Right cardiac atrium (tissue), 5 donors: ENCODE measurements around the gene GLB1L2. TPM values are rescaled to one million over a fixed set of nuclear protein-coding genes. Genes with fewer than 3 reads are reported as not detected.

ENCODE experiments used
- ATAC-seq, 2 donors: fragments of 200-7000 bp; cut with Tn5 transposase; one replicate each; pipeline versions ENCODE4 v1.8.0 to v1.9.1; 2020; ENCODE audit warnings: moderate library complexity in 2 of 2, mild to moderate bottlenecking in 1 of 2
- DNase-seq, 3 donors: peaks; one replicate each; pipeline ENCODE4 v3.0.0-alpha.2; 2020
- H3K27ac ChIP-seq: one replicate; pipeline ENCODE4 v1.5.1; 2013; ENCODE audit warnings: mild to moderate bottlenecking, low read length, control low read depth, moderate library complexity
- H3K27me3 ChIP-seq: one replicate; pipeline ENCODE4 v1.6.1; 2013; ENCODE audit not compliant: control insufficient read depth, insufficient read depth
- H3K4me1 ChIP-seq: one replicate; pipeline ENCODE4 v1.6.1; 2013; ENCODE audit warnings: low read length; ENCODE audit not compliant: control insufficient read depth, insufficient read depth
- H3K4me3 ChIP-seq: one replicate; pipeline ENCODE4 v1.5.1; 2013; ENCODE audit warnings: low read length, control low read depth
- H3K9me3 ChIP-seq: one replicate; pipeline ENCODE4 v1.6.1; 2013; ENCODE audit warnings: low read length; ENCODE audit not compliant: control insufficient read depth
- WGBS: extraction: QIAGEN DNeasy Blood & Tissue Kit; methylation state at CpG from one replicate; pipeline ENCODE4 v1.1.7; 2013; 5-methylcytosine and 5-hydroxymethylcytosine counted together
- intact Hi-C, 4 donors: fragments of 100-400 bp; cut with DNase I; formaldehyde crosslinking; loops; one replicate each; pipeline versions ENCODE4 v1.11.0 to v1.14.0; 2022 to 2023
- polyA plus RNA-seq: library from polyadenylated mRNA; stranded (reverse); fragments of 200-250 nt; gene quantifications from one replicate; pipeline ENCODE4 v1.2.3, GENCODE V29; 2013
- total RNA-seq, 4 donors: library from RNA; stranded (reverse); fragmentation: NEBNext Ultra II Directional; extraction: Animal tissue kit (Norgen Biotek cat#: 25700); gene quantifications; one replicate each; pipeline ENCODE4 v1.2.1, GENCODE V29; 2021
- donor health status: healthy with polysubstance abuse.
- donor health status: DM: no; HTN: yes; CAD: no.
- donor health status: DM: no; HTN: no; CAD: no.
- donor health status: DM: no; HTN: yes; CAD: no; lungs with severe emphysema.
- donor health status: DM: yes; HTN: yes; CAD: no.

Gene GLB1L2
- total and polyA plus RNA-seq, 5 donors = 0.61 to 1.6 (median 0.97) TPM

DNA sequence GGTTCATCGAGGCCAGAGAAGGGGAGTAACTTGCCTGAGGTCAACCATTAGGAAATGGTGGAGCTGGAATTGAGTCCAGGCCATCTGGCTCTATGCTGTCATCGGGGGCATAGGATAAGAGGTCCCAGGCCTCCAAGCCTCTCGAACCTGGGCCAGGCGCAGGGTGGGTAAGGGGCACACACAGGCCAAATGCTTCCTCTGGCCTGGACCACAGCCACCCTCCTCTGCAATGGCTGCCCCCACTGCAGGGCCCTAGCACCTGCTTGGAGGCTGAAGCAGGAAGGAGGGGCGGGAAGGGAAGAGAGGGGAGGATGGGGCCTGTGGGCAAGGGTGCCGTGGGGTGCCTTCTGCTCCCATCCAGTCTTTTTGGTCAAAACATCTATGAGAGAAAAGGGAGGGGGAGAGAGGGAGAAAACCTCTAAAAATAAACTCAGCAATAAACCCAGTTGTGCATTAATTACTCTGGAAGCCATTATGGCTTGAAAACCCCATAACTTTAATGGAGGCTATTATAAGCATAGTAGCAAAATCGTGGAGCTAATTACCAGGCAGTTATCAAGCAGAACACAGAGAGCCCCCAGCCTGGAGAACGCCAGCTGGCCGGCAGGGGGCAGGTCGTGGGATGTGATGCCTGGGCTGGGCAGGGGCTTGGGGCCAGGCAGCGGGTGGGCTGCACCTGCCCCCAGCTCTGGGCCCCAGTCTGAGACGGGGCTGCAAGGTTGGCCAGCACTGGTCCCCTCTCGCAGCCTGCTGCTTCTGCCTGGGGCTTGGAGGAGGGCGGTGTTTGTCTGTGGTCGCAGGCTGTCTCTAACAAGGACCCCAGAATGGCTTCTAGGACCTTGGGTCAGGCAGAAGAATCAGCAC, 59.1 kb downstream of the GLB1L2 start:
- ATAC-seq (no peak), DNase-seq (no peak)
- 76% methylated on average over 15 of the region's 15 CpGs for WGBS

DNA sequence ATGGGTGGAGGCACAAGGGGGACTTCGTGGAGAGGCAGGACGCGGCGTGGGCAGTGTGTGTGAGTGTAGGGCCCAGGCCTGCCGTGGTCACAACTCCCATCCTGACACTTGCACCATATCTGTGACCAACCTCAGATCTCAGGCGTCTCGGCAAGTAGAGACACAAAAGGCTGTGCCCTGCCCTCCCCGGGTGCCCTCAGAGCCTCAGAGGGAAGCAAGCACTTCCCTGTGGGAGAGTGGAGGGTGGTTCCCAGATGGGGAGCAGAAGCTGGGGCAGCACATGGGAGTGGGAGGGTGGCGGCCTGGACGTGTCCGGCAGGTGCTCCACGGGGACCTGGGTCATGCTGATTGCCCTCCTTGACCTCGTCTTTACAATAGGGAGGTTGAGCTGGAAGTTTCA, 59.9 kb downstream of the GLB1L2 start:
- Histone ChIP-seq H3K4me1 (no peaks in the 10 kb centered on the region), H3K27me3 (no peaks in the 10 kb centered on the region), H3K27ac (no peak overlapping the region), H3K9me3 (no peaks in the 10 kb centered on the region), H3K4me3 (no peak overlapping the region)
- intact Hi-C loops = no loop called here
- ATAC-seq (no peak), DNase-seq (no peak)
- 82% methylated on average over 13 of the region's 13 CpGs for WGBS

More for the DNA sequence above, 59.1 kb downstream of the GLB1L2 start:
- intact Hi-C loops = no loop called here
- no peak overlapping the region for H3K27ac ChIP-seq
- no peaks in the 10 kb centered on the region for H3K27me3 ChIP-seq
- no peak overlapping the region for H3K4me3 ChIP-seq
- H3K4me1 ChIP-seq = no peaks in the 10 kb centered on the region
- H3K9me3 ChIP-seq = no peaks in the 10 kb centered on the region

DNA sequence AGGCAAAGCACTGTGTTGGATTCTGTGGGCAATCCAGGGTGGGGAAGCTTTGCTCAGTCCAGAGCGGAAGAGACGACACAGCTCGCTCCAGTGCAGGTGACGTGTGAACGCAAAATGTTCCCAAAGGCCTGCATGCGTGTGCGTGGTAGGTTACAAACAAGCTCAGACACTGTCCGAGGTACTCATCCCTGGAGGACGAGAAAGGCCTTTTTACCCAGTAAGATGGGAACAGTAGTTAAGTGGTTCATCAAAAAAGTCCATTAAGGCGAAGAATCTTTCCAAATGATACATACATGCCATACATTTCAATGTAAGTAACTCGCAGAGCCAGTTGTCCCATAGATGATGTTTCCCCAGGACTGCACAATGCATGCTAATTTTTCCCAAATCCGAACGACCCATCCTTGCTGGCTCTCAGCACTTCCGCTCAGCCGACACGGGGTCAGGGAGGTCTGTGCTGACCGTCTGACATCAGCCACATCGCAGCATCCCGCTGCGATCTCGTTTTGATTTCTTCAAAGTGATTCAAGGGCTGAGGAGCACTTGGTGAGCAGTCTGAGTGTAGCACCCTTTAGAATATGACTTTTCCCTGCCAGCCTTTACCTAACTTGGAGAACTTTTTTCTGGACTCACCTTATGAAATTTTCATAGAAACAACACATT, 61.3 kb downstream of the GLB1L2 start:
- H3K4me3 ChIP-seq = no peak overlapping the region
- DNase-seq = no peak
- intact Hi-C loops = no loop called here
- ATAC-seq = no peak
- H3K27me3 ChIP-seq = no peaks in the 10 kb centered on the region
- H3K27ac ChIP-seq = no peak overlapping the region
- WGBS = 79% methylated on average over 21 of the region's 21 CpGs
- H3K9me3 ChIP-seq = no peaks in the 10 kb centered on the region
- H3K4me1 ChIP-seq = no peaks in the 10 kb centered on the region

DNA sequence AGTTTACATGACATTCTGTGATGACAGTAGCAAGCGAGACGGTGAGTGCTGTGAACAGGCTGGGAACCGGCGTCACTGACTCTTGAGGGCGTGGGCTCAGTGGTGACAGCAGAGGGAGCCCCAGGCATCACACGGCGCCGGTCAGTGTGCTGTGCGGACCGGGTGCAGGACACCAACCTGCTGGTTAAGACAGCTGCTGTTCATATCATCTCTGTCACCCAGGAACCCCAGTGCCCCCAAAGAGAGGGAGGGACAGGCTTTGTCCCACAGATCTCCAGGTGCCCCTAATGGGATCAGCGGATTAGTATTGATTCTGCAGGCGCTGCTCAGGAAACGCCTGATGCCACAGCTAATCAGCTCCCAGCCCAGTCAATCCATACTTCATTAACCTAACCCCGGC, 61.9 kb downstream of the GLB1L2 start:
- Histone ChIP-seq H3K9me3 (no peaks in the 10 kb centered on the region), H3K4me3 (no peak overlapping the region), H3K4me1 (no peaks in the 10 kb centered on the region), H3K27me3 (no peaks in the 10 kb centered on the region), H3K27ac (no peak overlapping the region)
- no peak for ATAC-seq
- no peak for DNase-seq
- WGBS = 32% methylated on average over 14 of the region's 14 CpGs
- intact Hi-C loops = no loop called here

DNA sequence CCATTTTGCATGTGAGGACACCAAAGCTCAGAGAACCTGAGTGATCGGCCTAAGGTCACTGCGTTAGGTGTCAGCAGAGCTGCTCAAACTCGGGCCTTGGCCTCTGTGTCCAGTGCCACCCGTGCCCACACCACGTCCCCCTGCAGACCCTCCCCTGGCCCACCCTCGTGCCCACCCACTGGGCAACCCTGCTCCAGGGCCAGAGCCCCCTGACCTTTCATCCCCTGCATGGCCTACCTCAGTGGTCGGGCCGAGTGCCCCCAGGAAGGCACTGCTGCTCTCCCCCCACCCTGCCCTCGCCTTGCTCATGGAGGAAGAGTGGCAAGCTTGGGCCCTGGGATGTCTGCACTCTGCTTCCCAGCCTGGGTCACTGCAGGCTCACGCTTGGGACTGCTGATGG, 62.5 kb downstream of the GLB1L2 start:
- intact Hi-C loops = no loop called here
- no peaks in the 10 kb centered on the region for H3K27me3 ChIP-seq
- no peak for DNase-seq

DNA sequence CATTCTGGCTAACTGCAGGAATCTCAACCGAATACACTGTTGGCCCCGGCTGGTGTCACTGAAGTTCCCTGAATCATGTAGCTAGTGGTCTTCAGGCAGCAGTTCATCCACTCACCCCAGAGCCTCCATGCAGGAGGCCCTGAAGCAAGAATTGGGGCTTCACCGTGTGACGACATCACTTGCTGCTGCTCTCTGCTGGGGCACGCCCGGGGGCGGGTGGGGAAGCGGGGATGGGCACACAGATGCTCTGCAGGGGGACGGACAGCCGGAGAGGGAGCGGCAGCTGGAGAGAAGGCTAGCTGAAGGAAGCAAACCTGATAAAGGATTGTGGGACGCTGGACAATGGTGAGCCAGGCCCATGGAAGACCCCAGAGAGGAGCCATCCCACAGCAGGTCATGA, 63.2 kb downstream of the GLB1L2 start:
- ATAC-seq = no peak
- intact Hi-C loops = no loop called here
- Histone ChIP-seq H3K4me3 (no peak overlapping the region), H3K4me1 (no peaks in the 10 kb centered on the region), H3K27ac (no peak overlapping the region), H3K27me3 (no peaks in the 10 kb centered on the region), H3K9me3 (no peaks in the 10 kb centered on the region)
- WGBS = 83% methylated on average over 12 of the region's 12 CpGs
- DNase-seq = no peak

More for the DNA sequence above, 62.5 kb downstream of the GLB1L2 start:
- no peaks in the 10 kb centered on the region for H3K4me1 ChIP-seq
- no peak for ATAC-seq
- WGBS = 78% methylated on average over 10 of the region's 10 CpGs
- no peaks in the 10 kb centered on the region for H3K9me3 ChIP-seq
- H3K27ac ChIP-seq = no peak overlapping the region
- H3K4me3 ChIP-seq = no peak overlapping the region

DNA sequence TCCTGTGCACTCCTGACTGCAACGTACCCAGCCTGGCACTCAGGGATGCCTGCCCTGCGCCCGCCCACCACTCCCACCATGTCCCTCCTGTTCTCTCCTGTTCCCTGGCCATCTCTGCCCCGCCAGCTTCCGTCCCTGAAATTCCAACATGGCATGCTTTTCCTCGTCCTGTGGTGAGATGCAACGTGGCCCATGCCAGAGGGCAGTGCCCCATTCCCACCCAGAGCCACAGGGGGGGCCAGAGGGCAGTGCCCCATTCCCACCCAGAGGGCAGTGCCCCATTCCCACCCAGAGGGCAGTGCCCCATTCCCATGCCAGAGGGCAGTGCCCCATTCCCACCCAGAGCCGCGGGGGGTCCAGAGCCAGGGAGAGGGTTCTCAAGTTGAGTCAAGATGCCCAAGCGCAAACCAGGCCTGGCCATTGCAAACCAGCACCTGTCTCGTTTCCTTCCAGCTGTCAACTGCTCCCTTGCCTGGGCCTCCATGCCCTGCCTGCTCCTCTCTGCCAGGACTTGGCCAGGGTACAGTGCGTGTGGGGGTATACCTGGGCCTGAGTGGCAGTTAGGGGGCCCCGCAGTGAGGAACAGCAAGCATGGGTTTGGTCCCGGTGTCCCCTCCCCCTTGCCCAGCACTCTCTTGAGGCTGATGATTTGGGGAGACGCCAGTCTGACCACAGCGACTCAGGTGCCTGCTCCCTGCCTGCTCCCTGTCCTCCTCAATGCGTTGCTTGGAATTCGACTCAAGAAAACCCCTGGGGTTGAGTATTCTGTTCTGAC, 65.7 kb downstream of the GLB1L2 start:
- WGBS = 85% methylated on average over 18 of the region's 18 CpGs
- Histone ChIP-seq H3K4me1 (no peaks in the 10 kb centered on the region), H3K9me3 (no peaks in the 10 kb centered on the region), H3K4me3 (no peak overlapping the region), H3K27me3 (no peaks in the 10 kb centered on the region), H3K27ac (no peak overlapping the region)
- ATAC-seq (no peak), DNase-seq (no peak)
- intact Hi-C loops = no loop called here

DNA sequence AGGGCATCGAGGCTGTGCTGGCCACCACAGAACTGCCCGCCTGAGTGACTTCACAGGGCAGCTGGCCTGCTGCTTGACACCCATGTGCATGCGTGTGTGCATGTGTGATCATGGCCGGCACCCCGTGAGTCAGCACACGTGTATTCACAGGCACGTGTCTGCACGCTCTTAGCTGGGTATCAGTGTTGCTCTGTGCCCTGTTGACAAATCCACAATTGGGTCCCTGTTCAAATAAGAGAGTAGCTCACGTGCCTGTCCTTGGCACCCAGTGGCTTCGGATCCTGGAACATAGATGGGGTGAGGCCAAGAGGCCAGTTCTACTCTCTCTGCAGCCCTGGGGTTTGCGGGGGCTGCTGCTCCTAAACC, 66.3 kb downstream of the GLB1L2 start:
- no peaks in the 10 kb centered on the region for H3K27me3 ChIP-seq
- DNase-seq (no peak), ATAC-seq (no peak)
- no peaks in the 10 kb centered on the region for H3K4me1 ChIP-seq
- no peaks in the 10 kb centered on the region for H3K9me3 ChIP-seq
- intact Hi-C loops = no loop called here
- no peak overlapping the region for H3K27ac ChIP-seq
- no peak overlapping the region for H3K4me3 ChIP-seq
- 86% methylated on average over 11 of the region's 11 CpGs for WGBS

DNA sequence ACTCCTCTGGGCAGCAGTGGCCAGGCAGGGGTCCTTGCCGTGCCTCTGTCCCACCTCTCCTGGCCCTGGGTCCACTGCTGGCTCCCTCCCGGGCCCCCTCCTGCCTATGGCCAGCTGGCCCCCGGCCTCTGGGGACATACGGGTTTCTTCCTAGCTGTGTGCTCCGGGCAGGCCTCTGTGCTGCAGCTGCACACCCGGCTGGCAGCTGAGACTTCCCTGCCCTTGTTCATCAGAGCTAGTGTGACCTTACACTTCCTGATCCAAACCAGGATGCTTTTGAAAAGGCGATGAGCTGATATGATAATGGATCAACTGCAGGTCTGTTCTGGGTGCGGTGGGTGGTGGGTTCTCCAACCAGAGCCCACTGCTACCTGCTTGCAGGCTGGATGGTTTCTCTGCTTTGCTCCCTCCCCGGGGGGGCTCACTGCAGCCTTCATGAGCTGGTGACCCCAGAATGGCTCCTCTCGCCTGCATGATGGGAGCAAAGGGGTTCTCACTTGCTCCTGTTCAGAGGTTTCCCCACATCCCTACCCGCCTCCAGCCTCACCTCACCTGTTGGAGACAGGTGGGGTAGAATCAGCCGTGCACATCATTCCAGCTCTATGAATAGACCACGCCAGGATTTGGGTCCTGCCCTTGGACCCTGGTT, 67.0 kb downstream of the GLB1L2 start:
- WGBS = 59% methylated on average over 13 of the region's 13 CpGs
- Histone ChIP-seq H3K27me3 (no peaks in the 10 kb centered on the region), H3K4me1 (no peaks in the 10 kb centered on the region)

DNA sequence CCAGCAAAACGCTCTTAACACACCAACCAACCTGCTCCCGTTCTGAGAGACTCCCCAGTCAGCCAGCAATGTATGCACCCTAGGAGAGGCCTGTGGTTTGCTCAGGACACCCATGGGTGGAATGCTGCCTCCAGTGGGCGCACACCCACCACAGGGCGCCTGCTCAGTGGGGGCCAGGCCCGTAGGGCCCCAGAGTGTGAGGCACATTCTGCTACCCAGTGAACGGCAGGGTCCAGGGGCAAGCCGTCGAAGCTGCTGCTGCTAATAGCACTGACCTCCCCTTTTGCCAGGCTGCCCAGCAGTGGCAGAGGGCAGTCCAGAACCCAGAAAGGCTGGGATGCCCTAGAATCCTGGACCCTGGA, 67.5 kb downstream of the GLB1L2 start:
- Histone ChIP-seq H3K9me3 (no peaks in the 10 kb centered on the region), H3K4me3 (no peak overlapping the region), H3K27ac (no peak overlapping the region), H3K27me3 (no peaks in the 10 kb centered on the region), H3K4me1 (no peaks in the 10 kb centered on the region)
- no peak for ATAC-seq
- WGBS = 84% methylated on average over 8 of the region's 8 CpGs
- DNase-seq = no peak
- intact Hi-C loops = no loop called here

More for the DNA sequence above, 67.0 kb downstream of the GLB1L2 start:
- intact Hi-C loops = no loop called here
- ATAC-seq (no peak), DNase-seq (no peak)
- no peaks in the 10 kb centered on the region for H3K9me3 ChIP-seq
- no peak overlapping the region for H3K27ac ChIP-seq
- no peak overlapping the region for H3K4me3 ChIP-seq

DNA sequence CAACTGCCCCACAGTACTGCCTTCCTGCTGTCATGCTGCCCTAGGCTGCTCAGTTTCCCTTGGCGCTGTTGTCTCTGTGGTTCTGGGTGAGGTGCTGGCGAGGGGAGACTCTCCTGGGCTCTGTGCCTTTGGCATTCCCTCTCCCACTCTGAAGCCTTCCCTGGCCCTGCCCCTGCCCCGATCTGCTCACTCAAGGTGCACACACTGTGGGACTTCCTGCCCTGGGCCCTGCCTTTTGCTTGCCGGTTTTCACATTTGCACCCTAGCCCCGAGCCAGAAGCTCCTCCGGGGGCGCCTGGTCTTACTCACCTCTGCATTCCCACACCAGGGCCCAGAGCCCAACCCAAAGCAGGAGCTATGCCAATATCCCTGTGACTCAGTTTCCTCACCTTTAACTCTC, 68.2 kb downstream of the GLB1L2 start:
- H3K27me3 ChIP-seq = no peaks in the 10 kb centered on the region
- WGBS = 77% methylated on average over 7 of the region's 7 CpGs
- no peaks in the 10 kb centered on the region for H3K9me3 ChIP-seq
- no peaks in the 10 kb centered on the region for H3K4me1 ChIP-seq
- no peak for ATAC-seq
- no peak for DNase-seq
- intact Hi-C loops = no loop called here
- no peak overlapping the region for H3K4me3 ChIP-seq
- H3K27ac ChIP-seq = no peak overlapping the region
